Activated T-helper 1 cell treated with anti-CD3 and anti-CD28 coated beads, Interleukin-12 subunit alpha, Interleukin-12 subunit beta, Interleukin-2, Interleukin-4 antibody, amounts not matched to agents 30 ng/mL and 10 ng/mL and 1 ng/mL, durations not matched to agents 14 hours and 24 hours and 36 hours (primary cell): ENCODE measurements around the gene MAP3K5. TPM values are rescaled to one million over a fixed set of nuclear protein-coding genes. Genes with fewer than 3 reads are reported as not detected.
"Not testable (repeated sequence)": the region's sequence is repeated elsewhere in the genome, so short reads cannot be mapped to it uniquely, and the experiment has no call there.

Experiments used
- DNase-seq: peaks from one replicate; pipeline ENCODE4 v3.0.0; 2021; ENCODE audit warnings: low spot score
- H3K27ac Mint-ChIP-seq: one replicate; pipeline ENCODE4 v1.8.0; 2021; ENCODE audit warnings: mild to moderate bottlenecking, mixed read lengths
- H3K27me3 Mint-ChIP-seq: one replicate; pipeline ENCODE4 v1.8.0; 2022; ENCODE audit warnings: mild to moderate bottlenecking, moderate library complexity, mixed read lengths; ENCODE audit not compliant: insufficient read depth
- H3K36me3 Mint-ChIP-seq: one replicate; pipeline ENCODE4 v1.8.0; 2021; ENCODE audit warnings: low read depth, mixed read lengths
- H3K4me1 Mint-ChIP-seq: one replicate; pipeline ENCODE4 v1.8.0; 2021; ENCODE audit warnings: low read depth, mixed read lengths
- H3K4me3 Mint-ChIP-seq: one replicate; pipeline ENCODE4 v1.8.0; 2021; ENCODE audit warnings: mild to moderate bottlenecking, moderate library complexity, mixed read lengths
- H3K9me3 Mint-ChIP-seq: one replicate; pipeline ENCODE4 v1.8.0; 2021; ENCODE audit warnings: mixed read lengths
- intact Hi-C: fragments of 100-400 bp; cut with micrococcal nuclease; formaldehyde crosslinking; loops from one replicate; pipeline ENCODE4 v1.15.1; 2024
- total RNA-seq: library from RNA; stranded (reverse); gene quantifications from 2 replicates; pipeline ENCODE4 v1.2.3, GENCODE V29; 2022

MAP3K5 gene
- total RNA-seq, 1 donor from 2014 or later: 12.2 TPM

DNA sequence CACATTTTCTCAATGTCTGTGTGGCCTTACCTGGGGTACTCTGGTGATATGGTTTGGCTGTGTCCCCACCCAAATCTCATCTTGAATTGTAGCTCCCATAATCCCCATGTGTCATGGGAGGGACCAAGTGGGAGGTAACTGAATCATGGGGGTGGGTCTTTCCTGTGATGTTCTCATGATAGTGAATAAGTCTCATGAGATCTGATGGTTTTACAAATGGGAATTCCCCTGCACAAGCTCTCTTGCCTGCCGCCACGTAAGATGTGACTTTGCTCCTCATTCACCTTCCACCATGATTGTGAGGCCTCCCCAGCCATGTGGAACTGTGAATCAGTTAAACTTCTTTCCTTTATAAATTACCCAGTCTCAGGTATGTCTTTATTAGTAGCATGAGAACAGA lies 201.4 kb downstream of the MAP3K5 start:
- H3K27me3 Mint-ChIP-seq, intact Hi-C loops, H3K4me3 Mint-ChIP-seq, DNase-seq, H3K9me3 Mint-ChIP-seq: not testable (repeated sequence)
- H3K36me3 Mint-ChIP-seq: peaks cover 68% of the 10 kb centered on the region
- H3K4me1 Mint-ChIP-seq: peaks cover 46% of the 10 kb centered on the region
- H3K27ac Mint-ChIP-seq: peak overlapping the region; percentile 22

DNA sequence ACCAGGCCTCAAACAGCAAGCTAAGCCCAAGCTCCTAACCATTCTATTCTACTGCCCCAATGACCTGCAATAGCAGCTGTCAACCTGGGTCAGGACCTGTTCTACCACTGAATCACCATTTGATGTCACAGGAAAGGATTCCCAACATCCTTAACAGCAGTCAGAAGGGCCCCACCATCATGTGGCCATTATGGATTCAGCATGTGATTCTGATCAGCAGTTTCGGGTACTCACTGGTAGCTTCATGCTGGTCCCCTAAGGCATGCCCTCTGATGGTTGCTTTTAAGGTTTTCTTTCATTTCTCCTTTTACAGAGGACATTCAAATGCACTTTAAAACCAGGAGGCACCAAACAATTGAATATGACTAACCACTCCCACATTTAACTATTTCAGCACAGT lies 204.8 kb downstream of the MAP3K5 start:
- H3K4me1 Mint-ChIP-seq: peaks cover 20% of the 10 kb centered on the region
- no peak overlapping the region for H3K4me3 Mint-ChIP-seq
- no peaks in the 10 kb centered on the region for H3K9me3 Mint-ChIP-seq
- no peak overlapping the region for H3K27ac Mint-ChIP-seq
- DNase-seq: no peak
- intact Hi-C loops: no loop called here
- peaks cover 64% of the 10 kb centered on the region for H3K36me3 Mint-ChIP-seq
- no peaks in the 10 kb centered on the region for H3K27me3 Mint-ChIP-seq

DNA sequence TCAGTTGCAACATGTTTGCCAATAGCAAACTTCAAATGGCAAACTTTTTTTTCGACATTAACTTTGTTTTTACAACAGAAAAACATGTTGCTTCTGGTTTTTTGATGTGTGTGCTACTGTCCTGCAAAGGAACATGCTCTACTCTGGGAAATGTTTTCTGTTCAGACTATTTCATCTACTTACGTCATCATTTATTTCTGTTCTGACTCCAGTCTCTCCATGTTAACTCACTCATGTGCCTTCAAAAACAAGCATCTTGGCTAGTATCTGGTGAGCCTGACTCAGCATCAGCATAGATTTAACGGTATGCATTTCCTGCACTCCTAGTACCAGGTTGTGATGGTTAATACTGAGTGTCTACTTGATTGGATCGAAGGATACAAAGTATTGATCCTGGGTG lies 206.0 kb downstream of the MAP3K5 start:
- Mint-ChIP-seq H3K9me3 (no peaks in the 10 kb centered on the region), H3K36me3 (peaks cover 61% of the 10 kb centered on the region), H3K27me3 (no peaks in the 10 kb centered on the region), H3K4me1 (peaks cover 17% of the 10 kb centered on the region), H3K27ac (no peak overlapping the region), H3K4me3 (no peak overlapping the region)
- intact Hi-C loops: no loop called here
- no peak for DNase-seq

DNA sequence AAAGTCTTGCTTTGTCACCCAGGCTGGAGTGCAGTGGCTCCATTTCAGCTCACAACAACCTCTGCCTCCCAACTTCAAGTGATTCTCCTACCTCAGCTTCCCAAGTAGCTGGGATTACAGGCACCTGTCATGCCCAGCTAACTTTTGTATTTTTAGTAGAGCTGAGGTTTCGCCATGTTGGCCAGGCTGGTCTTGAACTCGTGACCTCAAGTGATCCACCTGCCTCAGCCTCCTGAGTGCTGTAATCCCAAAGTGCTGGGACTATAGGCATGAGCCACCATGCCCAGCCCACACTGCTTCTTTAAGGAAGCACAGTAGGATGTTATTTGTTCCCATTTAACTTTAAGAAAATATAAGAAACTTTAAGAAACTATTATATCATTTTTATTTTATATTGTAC lies 206.8 kb downstream of the MAP3K5 start:
- intact Hi-C loops, DNase-seq, H3K9me3 Mint-ChIP-seq, H3K4me3 Mint-ChIP-seq, H3K27ac Mint-ChIP-seq, H3K27me3 Mint-ChIP-seq: not testable (repeated sequence)
- H3K4me1 Mint-ChIP-seq: peaks cover 12% of the 10 kb centered on the region
- peaks cover 58% of the 10 kb centered on the region for H3K36me3 Mint-ChIP-seq

DNA sequence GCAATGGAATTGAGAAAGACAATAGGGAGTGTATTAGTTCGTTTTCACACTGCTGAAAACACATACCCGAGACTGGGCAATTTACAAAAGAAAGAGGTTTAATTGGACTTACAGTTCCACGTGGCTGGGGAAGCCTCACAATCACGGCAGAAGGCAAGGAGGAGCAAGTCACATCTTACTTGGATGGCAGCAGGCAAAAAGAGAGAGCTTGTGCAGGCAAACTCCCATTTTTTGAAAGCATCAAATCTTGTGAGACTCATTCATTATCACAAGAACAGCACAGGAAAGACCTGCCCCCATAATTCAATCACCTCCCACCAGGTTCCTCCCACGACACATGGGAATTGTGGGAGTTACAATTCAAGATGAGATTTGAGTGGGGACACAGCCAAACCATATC lies 208.0 kb downstream of the MAP3K5 start:
- Mint-ChIP-seq H3K36me3 (peaks cover 56% of the 10 kb centered on the region), H3K4me1 (peaks cover 12% of the 10 kb centered on the region)
- H3K27me3 Mint-ChIP-seq, H3K4me3 Mint-ChIP-seq, intact Hi-C loops, DNase-seq, H3K27ac Mint-ChIP-seq, H3K9me3 Mint-ChIP-seq: not testable (repeated sequence)

DNA sequence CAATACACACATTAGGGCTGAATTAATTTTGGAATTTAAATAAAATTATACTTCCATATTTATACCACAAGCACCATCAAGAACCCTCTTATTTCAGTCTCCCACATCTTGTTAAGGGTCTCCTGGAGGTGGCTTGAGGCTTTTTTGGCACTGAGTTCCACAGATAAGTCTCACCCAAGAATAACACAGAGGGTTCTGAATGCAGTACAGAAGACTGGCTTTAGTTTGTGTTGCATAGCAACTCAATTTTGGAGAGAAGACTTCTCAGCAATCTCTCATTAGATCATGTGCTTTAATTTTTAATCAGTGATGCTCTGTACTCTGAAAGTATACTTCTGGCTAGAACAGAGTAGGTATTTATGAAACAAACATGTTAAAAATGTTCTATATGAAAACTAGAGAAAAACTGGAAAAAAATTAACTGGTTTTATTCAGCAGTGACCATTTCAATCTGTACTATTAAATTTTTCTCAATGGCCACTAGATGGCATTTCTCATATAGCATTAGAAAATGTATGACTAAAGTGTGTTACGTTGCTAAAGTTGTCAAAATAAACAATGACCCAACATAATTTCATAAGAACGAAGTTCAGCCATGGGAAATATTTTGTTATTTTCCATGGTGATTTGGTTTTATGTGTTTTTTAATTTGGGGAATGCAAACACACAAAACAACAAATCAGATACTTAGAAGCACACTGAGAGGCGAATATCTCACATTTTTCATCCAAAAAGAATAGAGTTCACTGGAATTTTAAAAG lies 209.4 kb downstream of the MAP3K5 start:
- no peak for DNase-seq
- H3K27ac Mint-ChIP-seq: no peak overlapping the region
- peaks cover 6% of the 10 kb centered on the region for H3K4me1 Mint-ChIP-seq
- no peaks in the 10 kb centered on the region for H3K9me3 Mint-ChIP-seq
- H3K4me3 Mint-ChIP-seq: no peak overlapping the region
- intact Hi-C loops: loop anchor here (1.0 kb wide), 2 partner anchors 25 to 210 kb away; no protein-coding TSS in a partner anchor
- peaks cover 56% of the 10 kb centered on the region for H3K36me3 Mint-ChIP-seq
- no peaks in the 10 kb centered on the region for H3K27me3 Mint-ChIP-seq

DNA sequence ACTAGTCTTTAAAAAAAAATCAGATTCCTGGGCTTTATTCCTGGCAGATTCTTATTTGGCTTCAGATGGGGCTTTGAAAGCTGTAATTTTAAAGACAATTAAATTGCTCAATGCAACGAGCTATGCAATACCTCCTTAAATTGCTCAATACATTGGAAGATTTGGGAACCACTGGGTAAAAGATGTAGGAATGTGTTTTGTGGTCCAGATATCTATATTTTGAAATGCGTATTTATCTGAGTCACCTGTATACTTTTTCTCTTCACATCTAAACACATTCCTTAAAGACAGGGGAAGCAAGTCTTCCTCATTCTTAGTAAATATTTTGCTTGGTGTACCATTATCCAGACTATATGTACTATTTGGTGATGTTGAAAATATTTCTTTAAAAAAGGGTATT lies 212.5 kb downstream of the MAP3K5 start:
- no peak for DNase-seq
- peaks cover 3% of the 10 kb centered on the region for H3K9me3 Mint-ChIP-seq
- H3K4me3 Mint-ChIP-seq: no peak overlapping the region
- intact Hi-C loops: no loop called here
- H3K36me3 Mint-ChIP-seq: peaks cover 54% of the 10 kb centered on the region
- H3K27ac Mint-ChIP-seq: no peak overlapping the region
- no peaks in the 10 kb centered on the region for H3K27me3 Mint-ChIP-seq
- H3K4me1 Mint-ChIP-seq: no peaks in the 10 kb centered on the region

DNA sequence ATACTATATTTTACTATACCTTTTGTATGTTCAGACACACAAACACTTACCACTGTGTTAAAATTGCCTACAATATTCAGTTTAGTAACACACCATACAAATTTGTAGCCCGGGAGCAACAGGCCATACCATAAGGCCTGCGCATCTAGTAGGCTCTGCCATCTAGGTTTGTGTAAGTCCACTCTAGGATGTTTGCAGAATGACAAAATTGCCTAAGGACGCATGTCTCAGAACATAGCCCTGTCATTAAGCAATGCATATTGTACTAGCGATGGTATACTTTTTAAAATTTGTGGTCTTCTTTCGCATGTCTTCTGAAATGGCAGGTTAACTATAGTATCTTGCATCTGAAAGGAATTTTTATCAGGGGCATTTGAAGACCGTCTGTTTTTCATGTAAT lies 215.5 kb downstream of the MAP3K5 start:
- Mint-ChIP-seq H3K4me3 (no peak overlapping the region), H3K27ac (no peak overlapping the region), H3K27me3 (no peaks in the 10 kb centered on the region), H3K36me3 (peaks cover 51% of the 10 kb centered on the region), H3K4me1 (no peaks in the 10 kb centered on the region), H3K9me3 (peaks cover 11% of the 10 kb centered on the region)
- intact Hi-C loops: no loop called here
- no peak for DNase-seq

DNA sequence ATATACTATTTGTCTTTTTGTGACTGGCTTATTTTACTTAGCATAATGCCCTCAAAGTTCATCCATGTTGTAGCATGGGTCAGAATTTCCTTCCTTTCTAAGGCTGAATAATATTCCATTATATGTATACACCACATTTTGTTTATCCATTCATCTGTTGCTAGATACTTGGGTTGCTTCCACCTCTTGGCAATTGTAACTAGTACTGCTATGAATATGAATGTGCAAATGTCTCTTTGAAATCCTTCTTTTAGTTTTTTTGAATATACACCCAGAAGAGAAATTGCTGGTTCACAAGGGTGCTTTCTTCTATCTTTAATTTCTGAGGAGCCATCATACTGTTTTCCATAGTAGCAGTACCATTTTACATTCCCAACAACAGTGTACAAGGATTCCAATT lies 220.8 kb downstream of the MAP3K5 start:
- H3K4me1 Mint-ChIP-seq: peaks cover 8% of the 10 kb centered on the region
- intact Hi-C loops: no loop called here
- H3K27me3 Mint-ChIP-seq: no peaks in the 10 kb centered on the region
- H3K36me3 Mint-ChIP-seq: peaks cover 50% of the 10 kb centered on the region
- peaks cover 25% of the 10 kb centered on the region for H3K9me3 Mint-ChIP-seq
- no peak overlapping the region for H3K4me3 Mint-ChIP-seq
- no peak for DNase-seq
- no peak overlapping the region for H3K27ac Mint-ChIP-seq

DNA sequence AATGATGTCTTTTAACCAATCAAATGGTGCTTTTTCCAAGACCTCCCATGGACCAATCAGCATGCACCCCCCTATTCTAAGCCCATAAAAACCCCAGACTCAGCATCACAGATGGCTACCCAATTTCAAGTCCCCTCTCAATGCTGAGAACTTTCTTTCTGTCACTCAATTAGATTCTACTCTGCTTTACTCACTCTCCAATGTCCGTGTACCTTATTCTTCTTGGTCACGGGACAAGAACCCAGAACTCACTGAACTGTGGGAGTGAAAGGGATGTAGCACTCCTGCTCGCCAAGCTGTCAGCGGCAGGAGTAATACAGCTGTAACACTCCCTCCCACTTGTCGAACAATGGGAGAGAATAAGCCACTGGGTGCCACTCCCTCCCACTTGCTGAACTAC lies 221.2 kb downstream of the MAP3K5 start:
- Mint-ChIP-seq H3K36me3 (peaks cover 51% of the 10 kb centered on the region), H3K27ac (no peak overlapping the region), H3K4me3 (no peak overlapping the region), H3K4me1 (peaks cover 8% of the 10 kb centered on the region), H3K9me3 (peaks cover 25% of the 10 kb centered on the region), H3K27me3 (no peaks in the 10 kb centered on the region)
- intact Hi-C loops: no loop called here
- no peak for DNase-seq

DNA sequence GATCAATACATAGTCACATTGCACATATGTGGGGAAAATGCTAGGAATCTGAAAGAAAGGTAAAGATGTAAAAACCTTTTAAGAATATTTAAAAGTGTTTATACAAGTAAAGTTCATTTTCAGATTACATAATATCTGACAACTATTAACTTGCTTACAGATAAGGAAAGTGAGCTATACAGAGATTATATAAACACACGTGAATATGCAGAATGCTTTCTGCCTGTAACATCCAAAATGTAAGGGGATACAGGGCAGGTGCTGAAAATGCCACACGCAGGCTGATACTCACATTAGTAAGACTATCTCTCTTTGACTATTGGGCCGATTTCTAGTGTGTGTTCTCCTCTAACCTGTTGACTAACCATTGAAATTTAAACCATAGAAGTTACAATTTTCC lies 224.1 kb downstream of the MAP3K5 start:
- Mint-ChIP-seq H3K4me1 (peaks cover 29% of the 10 kb centered on the region), H3K9me3 (peaks cover 17% of the 10 kb centered on the region), H3K36me3 (peaks cover 43% of the 10 kb centered on the region), H3K27ac (no peak overlapping the region), H3K27me3 (no peaks in the 10 kb centered on the region), H3K4me3 (no peak overlapping the region)
- no peak for DNase-seq
- intact Hi-C loops: no loop called here

DNA sequence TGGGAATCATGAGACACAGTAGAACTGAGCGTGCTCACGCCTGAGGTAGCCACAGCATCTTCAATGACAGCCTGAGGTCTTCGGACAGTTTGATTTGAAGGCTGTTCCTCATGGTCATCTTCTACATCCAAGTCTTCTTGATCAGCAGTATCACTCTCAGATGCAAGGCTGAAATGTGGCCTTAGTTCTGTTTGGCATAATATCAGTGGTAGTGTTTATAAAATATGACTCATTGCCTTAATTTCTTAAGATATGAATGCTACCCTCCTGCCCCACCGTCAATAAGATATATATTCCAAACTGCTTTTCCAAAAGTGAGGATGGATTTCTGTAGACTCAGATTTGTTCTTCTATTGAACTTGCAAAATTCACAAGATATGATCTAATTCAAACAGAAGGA lies 224.6 kb downstream of the MAP3K5 start:
- no peak overlapping the region for H3K27ac Mint-ChIP-seq
- DNase-seq: no peak
- peaks cover 16% of the 10 kb centered on the region for H3K9me3 Mint-ChIP-seq
- peaks cover 32% of the 10 kb centered on the region for H3K4me1 Mint-ChIP-seq
- intact Hi-C loops: no loop called here
- no peaks in the 10 kb centered on the region for H3K27me3 Mint-ChIP-seq
- H3K4me3 Mint-ChIP-seq: no peak overlapping the region
- peaks cover 43% of the 10 kb centered on the region for H3K36me3 Mint-ChIP-seq

DNA sequence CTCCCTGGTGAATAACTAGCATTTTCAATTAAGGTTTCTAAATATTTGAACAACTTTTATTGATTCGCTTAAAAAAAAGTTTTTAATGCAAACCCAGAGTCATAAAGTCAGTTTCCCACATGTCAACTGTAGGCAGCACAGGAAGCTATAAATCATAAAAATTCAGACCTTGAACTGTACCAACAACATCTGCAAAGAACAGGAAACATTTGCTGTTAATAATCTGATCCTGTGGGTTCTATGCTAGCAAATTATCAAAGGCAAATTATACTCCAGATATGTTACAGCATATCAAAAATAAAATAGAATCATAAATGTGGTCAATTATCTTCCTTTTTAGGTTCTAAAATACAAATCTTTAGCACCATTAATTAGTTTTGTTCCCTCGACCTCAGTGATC lies 225.4 kb downstream of the MAP3K5 start:
- intact Hi-C loops: no loop called here
- Mint-ChIP-seq H3K4me3 (no peak overlapping the region), H3K27me3 (no peaks in the 10 kb centered on the region), H3K27ac (no peak overlapping the region), H3K4me1 (peaks cover 32% of the 10 kb centered on the region), H3K9me3 (peaks cover 14% of the 10 kb centered on the region), H3K36me3 (peaks cover 43% of the 10 kb centered on the region)
- DNase-seq: no peak

DNA sequence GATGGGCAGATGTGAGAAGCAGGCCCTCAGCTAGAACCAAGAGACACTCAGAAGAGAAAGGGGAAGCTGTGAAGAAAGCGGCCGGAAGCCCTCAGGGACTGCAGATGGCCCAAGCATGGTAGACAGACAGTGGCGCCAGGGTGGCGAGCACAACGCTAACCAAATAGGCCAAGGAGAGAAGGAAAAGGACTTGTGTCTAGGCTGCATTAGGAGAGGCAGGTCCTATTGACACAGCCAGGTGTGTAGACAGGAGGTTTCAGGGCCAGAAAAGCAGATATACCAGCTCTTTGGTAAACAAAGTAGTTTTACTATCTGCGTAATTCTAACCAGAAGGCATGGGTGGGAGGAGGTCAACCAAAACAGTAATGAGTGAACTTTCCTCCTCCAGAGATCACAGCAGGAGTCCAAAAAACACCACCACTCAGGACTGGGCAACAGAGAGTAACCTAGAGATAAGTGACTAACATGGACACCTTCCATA lies 226.2 kb downstream of the MAP3K5 start:
- Mint-ChIP-seq H3K36me3 (peaks cover 40% of the 10 kb centered on the region), H3K27me3 (no peaks in the 10 kb centered on the region), H3K4me3 (no peak overlapping the region), H3K27ac (no peak overlapping the region), H3K9me3 (peaks cover 6% of the 10 kb centered on the region), H3K4me1 (peaks cover 31% of the 10 kb centered on the region)
- no peak for DNase-seq
- intact Hi-C loops: no loop called here
